Chondrocyte (in vitro differentiated cells): ENCODE data around the gene KCNQ1. TPM values are rescaled to one million over a fixed set of nuclear protein-coding genes. Genes with fewer than 3 reads are reported as not detected.

ENCODE experiments used
- DNase-seq: peaks from one replicate; pipeline ENCODE4 v3.0.0; 2021; ENCODE audit warnings: mixed read lengths, low spot score
- H3K27ac Mint-ChIP-seq: one replicate; pipeline ENCODE4 v1.8.0; 2021; ENCODE audit warnings: mild to moderate bottlenecking, moderate library complexity, mixed read lengths; ENCODE audit not compliant: unreplicated experiment
- H3K27me3 Mint-ChIP-seq: 2 replicates; pipeline ENCODE4 v1.8.0; 2021; ENCODE audit warnings: low read depth, mixed read lengths
- H3K36me3 Mint-ChIP-seq: 2 replicates; pipeline ENCODE4 v1.8.0; 2021; ENCODE audit warnings: low read depth, mixed read lengths
- H3K4me1 Mint-ChIP-seq: 2 replicates; pipeline ENCODE4 v1.8.0; 2021; ENCODE audit warnings: low read depth, mild to moderate bottlenecking, mixed read lengths
- H3K4me3 Mint-ChIP-seq: one replicate; pipeline ENCODE4 v1.8.0; 2021; ENCODE audit warnings: mild to moderate bottlenecking, moderate library complexity, mixed read lengths; ENCODE audit not compliant: unreplicated experiment
- H3K9me3 Mint-ChIP-seq: 2 replicates; pipeline ENCODE4 v1.8.0; 2021; ENCODE audit warnings: low read depth, mixed read lengths
- CTCF ChIP-seq: fragments of 200-600 bp; sonication (generic); IDR thresholded peaks from 2 replicates; pipeline ENCODE4 v1.5.0; 2021; ENCODE audit warnings: antibody characterized with exemption, mild to moderate bottlenecking, moderate library complexity
- total RNA-seq: library from RNA; stranded (reverse); gene quantifications from 3 replicates; pipeline ENCODE4 v1.2.1, GENCODE V29; 2021

The KCNQ1 gene
- total RNA-seq, 1 donor from 2014 or later = not detected

- no peak overlapping the region for H3K4me3 Mint-ChIP-seq
- H3K4me1 Mint-ChIP-seq = peaks cover 8% of the 10 kb centered on the region
- peaks cover 16% of the 10 kb centered on the region for H3K27me3 Mint-ChIP-seq
- no peaks in the 10 kb centered on the region for H3K9me3 Mint-ChIP-seq
- no peak for DNase-seq
- TF ChIP-seq CTCF = no peak
- H3K27ac Mint-ChIP-seq = no peak overlapping the region
- H3K36me3 Mint-ChIP-seq = no peaks in the 10 kb centered on the region
Measured at GRCh38 chr11:2839395-2839943, 394.7 kb downstream of the KCNQ1 start.

GRCh38 chr11:2841411-2842190 is 396.8 kb downstream of the KCNQ1 start:
- Mint-ChIP-seq H3K27ac (no peak overlapping the region), H3K27me3 (peaks cover 10% of the 10 kb centered on the region)

GRCh38 chr11:2842876-2843275 is 398.1 kb downstream of the KCNQ1 start:
- Mint-ChIP-seq H3K4me3 (no peak overlapping the region), H3K27ac (no peak overlapping the region), H3K4me1 (no peaks in the 10 kb centered on the region), H3K27me3 (peaks cover 10% of the 10 kb centered on the region), H3K9me3 (no peaks in the 10 kb centered on the region), H3K36me3 (no peaks in the 10 kb centered on the region)
- TF ChIP-seq CTCF = no peak
- DNase-seq = no peak

More at GRCh38 chr11:2841411-2842190, 396.8 kb downstream of the KCNQ1 start:
- Mint-ChIP-seq H3K4me3 (no peak overlapping the region), H3K9me3 (no peaks in the 10 kb centered on the region), H3K4me1 (peaks cover 5% of the 10 kb centered on the region), H3K36me3 (no peaks in the 10 kb centered on the region)
- no peak for TF ChIP-seq CTCF
- no peak for DNase-seq

- H3K4me1 Mint-ChIP-seq = no peaks in the 10 kb centered on the region
- no peak for TF ChIP-seq CTCF
- no peak overlapping the region for H3K27ac Mint-ChIP-seq
- H3K27me3 Mint-ChIP-seq = peaks cover 7% of the 10 kb centered on the region
- H3K36me3 Mint-ChIP-seq = no peaks in the 10 kb centered on the region
- H3K9me3 Mint-ChIP-seq = no peaks in the 10 kb centered on the region
- no peak for DNase-seq
- H3K4me3 Mint-ChIP-seq = no peak overlapping the region
Measured at GRCh38 chr11:2843551-2843950, 398.7 kb downstream of the KCNQ1 start.

GRCh38 chr11:2844116-2844842 is 399.5 kb downstream of the KCNQ1 start:
- no peak overlapping the region for H3K4me3 Mint-ChIP-seq
- TF ChIP-seq CTCF = no peak
- no peak for DNase-seq
- H3K27me3 Mint-ChIP-seq = peaks cover 9% of the 10 kb centered on the region
- H3K27ac Mint-ChIP-seq = no peak overlapping the region
- no peaks in the 10 kb centered on the region for H3K9me3 Mint-ChIP-seq
- no peaks in the 10 kb centered on the region for H3K36me3 Mint-ChIP-seq
- no peaks in the 10 kb centered on the region for H3K4me1 Mint-ChIP-seq
